Head of caudate nucleus (tissue), 42 donors: ENCODE results near the gene LENG9.

ENCODE experiments used
- DNase-seq, 42 donors: peaks; one replicate each; pipeline versions ENCODE4 v3.0.0 to v3.0.0-alpha.2; 2020 to 2021; ENCODE audit warnings: mixed read lengths in 7 of 42
- intact Hi-C: fragments of 100-400 bp; cut with DNase I; formaldehyde crosslinking; loops from one replicate; pipeline ENCODE4 v1.15.0; 2022

LENG9 gene

DNA sequence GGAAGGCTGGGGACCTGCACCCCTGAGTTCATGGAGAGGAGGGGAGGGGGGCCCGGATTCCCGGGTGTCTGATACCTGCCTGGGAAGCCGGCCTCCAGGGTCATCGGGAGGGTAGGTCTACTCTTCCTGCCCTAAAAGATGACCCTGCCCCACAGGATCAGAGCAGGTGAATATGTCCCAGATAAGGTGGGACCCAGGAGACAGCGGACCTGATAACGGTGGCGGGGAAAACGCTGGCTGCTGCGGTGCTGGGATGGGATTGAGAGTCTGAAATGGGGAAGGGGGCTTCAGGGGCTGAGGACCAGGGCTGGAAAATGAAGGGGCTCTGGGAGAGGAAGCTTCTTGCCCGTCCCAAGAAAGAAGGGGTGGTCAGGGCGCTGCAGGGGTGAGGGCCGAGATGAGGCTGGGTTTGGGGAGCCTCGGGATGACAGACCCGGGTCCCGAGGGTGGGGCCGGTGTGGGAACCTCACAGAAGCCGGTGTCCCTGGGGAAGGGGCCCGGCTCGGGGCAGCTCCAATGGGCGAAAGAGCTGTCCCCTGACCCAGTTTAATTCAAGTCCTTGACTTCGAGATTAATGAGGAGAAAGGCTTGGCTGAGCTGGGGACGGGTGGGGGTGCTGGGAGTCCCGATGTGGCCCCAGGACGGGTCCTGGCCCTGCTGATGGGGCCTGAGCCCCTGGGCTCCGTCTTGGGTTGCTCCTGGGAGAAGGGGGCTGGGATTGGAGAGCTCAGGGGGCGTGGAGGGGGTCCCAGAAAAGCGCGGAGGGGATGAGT is 47.5 kb downstream of the LENG9 start:
- DNase-seq, result peak in 7 of 42 donors; percentile 22 to 53 (median 40)
- intact Hi-C loops, result no loop called here

DNA sequence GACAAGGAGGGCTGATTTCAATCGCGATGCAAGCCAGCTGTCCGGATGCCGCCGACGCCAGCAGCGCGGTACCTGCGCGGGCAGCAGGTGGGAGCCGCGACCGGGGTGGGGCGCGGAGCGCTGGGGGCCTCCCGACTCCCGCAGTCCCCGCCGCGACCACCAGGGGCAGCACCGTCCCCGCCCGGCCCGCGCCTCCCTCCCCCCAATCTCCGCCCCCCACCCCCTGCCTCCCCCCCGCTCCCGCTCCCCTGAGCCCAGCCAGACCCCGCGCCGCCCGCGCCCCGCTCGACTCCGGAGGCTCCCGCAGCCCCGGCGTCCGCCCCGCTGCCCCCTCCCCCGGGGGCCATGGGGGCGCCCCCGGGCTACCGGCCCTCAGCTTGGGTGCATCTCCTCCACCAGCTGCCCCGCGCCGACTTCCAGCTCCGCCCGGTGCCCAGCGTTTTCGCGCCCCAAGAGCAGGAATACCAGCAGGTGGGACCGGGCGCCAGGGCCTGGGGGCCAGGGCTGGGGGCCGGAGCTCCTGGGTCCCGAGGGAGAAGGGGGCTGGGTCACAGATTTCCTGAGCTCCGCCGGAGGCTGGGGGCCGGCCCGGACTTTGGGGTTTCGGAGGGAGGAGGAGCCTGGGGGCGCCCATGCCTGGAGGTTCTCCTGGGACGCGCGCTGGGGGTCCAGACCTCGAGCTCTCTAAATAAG is 48.2 kb downstream of the LENG9 start, which contains the start of gene TTYH1:
TTYH1 (plus strand) TSS at position 257 of the 693 bp plus-strand sequence; CDS start at position 346, 89 bp downstream.
- DNase-seq, result peak in 39 of 42 donors; percentile 62 to 92 (median 82)
- intact Hi-C loops, result no loop called here

DNA sequence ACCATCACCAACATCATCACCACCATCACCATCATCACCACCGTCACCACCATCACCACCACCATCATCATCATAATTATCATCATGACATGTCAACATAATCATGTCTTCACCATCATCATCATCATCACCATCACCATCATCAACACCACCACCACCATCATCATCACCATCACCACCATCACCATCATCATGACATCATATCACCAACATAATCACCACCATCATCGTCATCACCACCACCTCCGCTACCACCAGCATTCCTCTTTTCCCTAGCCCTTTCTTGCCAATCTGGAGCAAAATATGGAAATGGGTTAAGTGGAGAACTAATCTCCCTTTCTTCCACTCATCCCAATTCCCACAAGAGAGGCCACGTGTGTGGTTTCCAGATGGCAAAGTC is 49.4 kb downstream of the LENG9 start:
- intact Hi-C loops, result no loop called here
- DNase-seq, result no peak

DNA sequence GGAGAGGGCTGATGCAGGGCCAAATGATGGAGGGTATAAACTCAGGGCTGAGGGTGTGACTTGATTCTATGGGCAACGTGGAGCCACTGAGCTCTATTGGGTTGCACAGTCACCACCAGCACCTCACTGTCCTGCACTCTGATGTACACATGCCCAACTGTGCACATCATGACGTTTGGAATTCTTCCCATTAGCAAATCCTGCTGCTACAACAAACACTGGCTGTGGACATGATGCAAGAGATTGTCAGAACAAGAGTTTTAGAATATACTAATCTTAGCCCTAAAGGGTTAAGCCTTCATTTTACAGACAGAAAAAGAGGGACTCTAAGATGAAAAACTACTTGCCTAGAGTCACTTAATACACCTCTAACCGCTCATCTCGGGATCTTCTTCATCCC is 50.7 kb downstream of the LENG9 start:
- no peak for DNase-seq

More for the DNA sequence above, 50.7 kb downstream of the LENG9 start:
- intact Hi-C loops, result no loop called here
